Measurements from ENCODE around the gene LIM2.

Gene LIM2

GRCh38 chr19:51365211-51365964 is 22.4 kb downstream of the LIM2 start:
- peak; percentile 43 for DNase-seq

- DNase-seq = no peak
Measured at GRCh38 chr19:51364200-51365106, 23.3 kb downstream of the LIM2 start.

- no peak for DNase-seq
Measured at GRCh38 chr19:51361239-51361638, 26.5 kb downstream of the LIM2 start.

GRCh38 chr19:51359294-51359693 is 28.5 kb downstream of the LIM2 start:
- peak; percentile 86 for DNase-seq

- no peak for DNase-seq
Measured at GRCh38 chr19:51357952-51358351, 29.8 kb downstream of the LIM2 start.

GRCh38 chr19:51356159-51356801 is 31.5 kb downstream of the LIM2 start:
- DNase-seq = no peak

GRCh38 chr19:51354742-51355148 is 33.0 kb downstream of the LIM2 start:
- peak; percentile 8 for DNase-seq

GRCh38 chr19:51354103-51354741 is 33.6 kb downstream of the LIM2 start:
- no peak for DNase-seq

GRCh38 chr19:51352783-51353360 is 34.9 kb downstream of the LIM2 start:
- no peak for DNase-seq

GRCh38 chr19:51351266-51351990 is 36.3 kb downstream of the LIM2 start:
- DNase-seq = no peak

- no peak for DNase-seq
Measured at GRCh38 chr19:51347209-51347928, 40.4 kb downstream of the LIM2 start.

GRCh38 chr19:51346742-51347141 is 41.0 kb downstream of the LIM2 start:
- no peak for DNase-seq

GRCh38 chr19:51345076-51345620 is 42.6 kb downstream of the LIM2 start:
- DNase-seq = no peak

GRCh38 chr19:51342631-51343569 is 44.9 kb downstream of the LIM2 start:
- no peak for DNase-seq

GRCh38 chr19:51341976-51342580 is 45.7 kb downstream of the LIM2 start, which contains the start of gene VSIG10L:
Gene VSIG10L (minus strand): TSS chr19:51342139. CDS start chr19:51342124, 15 bp downstream.
- DNase-seq = no peak

GRCh38 chr19:51341066-51341465 is 46.7 kb downstream of the LIM2 start:
- DNase-seq = no peak

- peak; percentile 96 for DNase-seq
Measured at GRCh38 chr19:51339687-51340656, 47.8 kb downstream of the LIM2 start.

- DNase-seq = no peak
Measured at GRCh38 chr19:51339313-51339686, 48.5 kb downstream of the LIM2 start.
